Measurements from ENCODE around the gene OGFR. TPM values are rescaled to one million over a fixed set of nuclear protein-coding genes. Genes with fewer than 3 reads are reported as not detected.

Gene OGFR
- total RNA-seq, 2 donors from 2014 or later, result 60.2 to 76.9 TPM

DNA sequence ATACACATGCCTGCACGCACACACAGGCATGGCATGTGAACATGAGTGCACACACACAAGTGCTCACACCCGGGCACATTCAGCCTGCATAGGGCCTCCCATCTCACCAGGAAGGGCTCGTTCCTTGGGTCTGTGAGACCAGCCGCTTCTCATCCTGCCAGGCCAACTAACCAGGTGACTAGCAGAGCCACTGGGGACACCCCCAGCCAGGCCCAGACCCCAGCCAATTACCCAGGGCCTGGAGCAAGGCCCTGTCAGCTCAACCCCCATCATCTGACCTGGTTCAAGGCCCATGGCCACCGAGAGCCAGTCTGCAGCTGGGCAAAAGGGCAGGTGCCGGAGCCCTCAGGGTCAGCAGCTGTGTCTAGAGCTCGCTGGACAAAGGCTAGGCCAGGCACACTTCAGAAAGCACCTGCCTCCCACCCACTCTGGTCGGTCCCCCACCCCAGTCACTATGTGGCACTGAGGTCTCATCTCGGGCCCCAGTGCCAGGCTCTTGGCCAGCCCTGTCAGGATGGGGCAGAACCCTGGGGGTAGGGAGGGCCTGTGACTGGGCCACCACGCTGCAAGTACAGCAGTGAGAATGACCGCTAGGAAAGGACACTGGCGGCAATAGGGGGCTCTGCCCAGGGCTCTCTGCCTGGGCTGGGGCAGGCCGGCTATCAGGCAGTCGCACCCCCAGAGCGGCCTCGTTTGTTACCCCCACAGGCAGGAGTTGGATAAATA lies 35.1 kb upstream of the OGFR start:
- 92% methylated on average over 16 of the region's 16 CpGs for whole genome bisulfite sequencing
- no peak overlapping the region for H3K4me3 ChIP-seq
- H3K27ac ChIP-seq, result no peak overlapping the region
- H3K27me3 ChIP-seq (replicated peaks; ENCODE audit: insufficient read depth), result peaks cover 3% of the 10 kb centered on the region
- no peaks in the 10 kb centered on the region for H3K4me1 ChIP-seq (replicated peaks)
- no peak for DNase-seq (ENCODE audit: low spot score)
- no peaks in the 10 kb centered on the region for H3K36me3 ChIP-seq
- intact Hi-C loops (cut with DNase I), result no loop called here
- TF ChIP-seq POLR2A (IDR thresholded peaks at IDR 0.05) (no peak), POLR2AphosphoS5 (IDR thresholded peaks at IDR 0.05) (no peak)
- no peaks in the 10 kb centered on the region for H3K9me3 ChIP-seq

- H3K27ac ChIP-seq, result no peak overlapping the region
- H3K4me3 ChIP-seq, result no peak overlapping the region
- no peak for TF ChIP-seq POLR2A (IDR thresholded peaks at IDR 0.05)
- no peak for TF ChIP-seq CTCF (IDR thresholded peaks at IDR 0.05)
- TF ChIP-seq POLR2AphosphoS5 (IDR thresholded peaks at IDR 0.05), result no peak
- DNase-seq (ENCODE audit: low spot score), result no peak
- H3K9me3 ChIP-seq, result no peaks in the 10 kb centered on the region
- intact Hi-C loops (cut with DNase I), result no loop called here
- WGBS, result 95% methylated on average over 19 of the region's 20 CpGs
- no peaks in the 10 kb centered on the region for H3K36me3 ChIP-seq
- peaks cover 4% of the 10 kb centered on the region for H3K27me3 ChIP-seq (replicated peaks; ENCODE audit: insufficient read depth)
- H3K4me1 ChIP-seq (replicated peaks), result no peaks in the 10 kb centered on the region
Observed at GRCh38 chr20:62770111-62770910, 34.3 kb upstream of the OGFR start.

GRCh38 chr20:62770916-62771315 lies 33.7 kb upstream of the OGFR start:
- intact Hi-C loops (cut with DNase I), result no loop called here
- TF ChIP-seq CTCF (IDR thresholded peaks at IDR 0.05), result no peak
- TF ChIP-seq POLR2A (IDR thresholded peaks at IDR 0.05), result no peak
- TF ChIP-seq POLR2AphosphoS5 (IDR thresholded peaks at IDR 0.05), result no peak
- 82% methylated on average over 14 of the region's 14 CpGs for WGBS
- no peaks in the 10 kb centered on the region for H3K36me3 ChIP-seq
- no peak overlapping the region for H3K27ac ChIP-seq
- no peak overlapping the region for H3K4me3 ChIP-seq
- no peaks in the 10 kb centered on the region for H3K9me3 ChIP-seq
- DNase-seq (ENCODE audit: low spot score), result no peak
- no peaks in the 10 kb centered on the region for H3K4me1 ChIP-seq (replicated peaks)
- H3K27me3 ChIP-seq (replicated peaks; ENCODE audit: insufficient read depth), result peaks cover 4% of the 10 kb centered on the region

DNA sequence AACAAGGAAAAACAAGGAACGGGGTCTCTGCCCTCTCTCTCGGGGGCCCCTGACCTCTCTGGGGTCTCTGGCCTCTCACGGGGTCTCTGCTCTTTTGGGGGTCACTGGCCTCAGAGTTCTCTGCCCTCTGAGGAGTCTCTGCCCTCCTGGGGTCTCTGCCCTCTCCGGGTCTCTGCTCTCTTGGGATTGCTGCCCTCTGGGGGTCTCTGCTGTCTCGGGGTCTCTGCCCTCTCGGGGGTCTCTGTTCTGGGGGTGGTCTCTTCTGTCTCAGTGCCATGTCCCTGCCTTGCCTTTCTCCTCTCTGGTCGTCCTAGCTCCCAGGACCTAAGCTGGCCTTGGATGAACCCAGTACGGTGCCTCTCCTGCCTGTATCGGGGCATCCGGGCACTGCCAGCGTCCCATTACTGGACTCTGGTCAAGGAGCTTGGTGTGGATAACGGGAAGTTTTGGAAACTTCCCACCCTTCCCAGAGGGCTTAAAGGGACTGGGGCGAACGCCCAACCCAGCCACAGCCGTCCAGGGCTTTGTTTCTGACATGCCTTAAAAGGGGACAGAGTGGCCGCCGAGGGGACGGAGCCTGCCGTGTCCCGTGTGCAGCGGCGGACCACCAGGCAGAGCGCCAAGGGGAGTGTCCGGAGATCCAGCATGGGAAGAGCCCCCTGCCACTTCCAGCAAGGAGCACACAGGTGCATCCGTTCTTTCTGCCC lies 33.1 kb upstream of the OGFR start:
- TF ChIP-seq POLR2A (IDR thresholded peaks at IDR 0.05) (no peak), POLR2AphosphoS5 (IDR thresholded peaks at IDR 0.05) (no peak), CTCF (IDR thresholded peaks at IDR 0.05) (no peak)
- WGBS, result 76% methylated on average over 25 of the region's 25 CpGs
- peaks cover 4% of the 10 kb centered on the region for H3K27me3 ChIP-seq (replicated peaks; ENCODE audit: insufficient read depth)
- DNase-seq (ENCODE audit: low spot score), result no peak
- no peaks in the 10 kb centered on the region for H3K4me1 ChIP-seq (replicated peaks)
- H3K9me3 ChIP-seq, result no peaks in the 10 kb centered on the region
- H3K27ac ChIP-seq, result no peak overlapping the region
- intact Hi-C loops (cut with DNase I), result no loop called here
- H3K36me3 ChIP-seq, result no peaks in the 10 kb centered on the region
- H3K4me3 ChIP-seq, result no peak overlapping the region

DNA sequence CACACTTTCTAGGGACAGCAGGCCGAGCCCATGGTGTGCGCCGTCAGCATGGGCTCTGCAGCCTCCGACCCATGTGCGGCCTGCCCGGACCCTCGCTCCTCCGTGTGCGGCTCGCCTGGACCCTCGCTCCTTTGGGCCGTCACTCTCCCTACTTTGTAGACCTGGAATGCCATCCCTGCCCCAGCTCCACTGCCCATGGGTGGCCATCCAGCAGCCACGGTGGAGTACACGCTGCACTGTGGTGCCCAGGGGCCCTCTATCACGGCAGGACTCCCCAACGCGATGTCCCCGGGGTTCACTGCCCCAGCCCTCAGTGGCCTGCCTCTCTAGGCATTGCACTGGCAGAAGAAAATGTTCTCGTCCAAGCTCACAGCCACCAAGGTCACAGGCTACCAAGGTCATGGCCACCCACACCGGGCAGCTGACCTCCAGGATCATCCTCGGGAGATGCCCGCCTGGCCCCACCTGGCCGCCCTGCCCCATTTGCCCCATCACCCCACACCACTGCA lies 32.5 kb upstream of the OGFR start:
- Histone ChIP-seq H3K27ac (no peak overlapping the region), H3K4me3 (no peak overlapping the region), H3K36me3 (no peaks in the 10 kb centered on the region), H3K9me3 (no peaks in the 10 kb centered on the region), H3K27me3 (replicated peaks; ENCODE audit: insufficient read depth) (peaks cover 4% of the 10 kb centered on the region), H3K4me1 (replicated peaks) (no peaks in the 10 kb centered on the region)
- intact Hi-C loops (cut with DNase I), result no loop called here
- no peak for TF ChIP-seq CTCF (IDR thresholded peaks at IDR 0.05)
- no peak for TF ChIP-seq POLR2A (IDR thresholded peaks at IDR 0.05)
- no peak for TF ChIP-seq POLR2AphosphoS5 (IDR thresholded peaks at IDR 0.05)
- 95% methylated on average over 20 of the region's 23 CpGs for WGBS
- no peak for DNase-seq (ENCODE audit: low spot score)

Measured in prostate gland (tissue), 2 donors.